Measurements from ENCODE around the gene FKBP1B.
"Not testable (repeated sequence)": the region's sequence is repeated elsewhere in the genome, so short reads cannot be mapped to it uniquely, and the experiment has no call there.

The FKBP1B gene

DNA sequence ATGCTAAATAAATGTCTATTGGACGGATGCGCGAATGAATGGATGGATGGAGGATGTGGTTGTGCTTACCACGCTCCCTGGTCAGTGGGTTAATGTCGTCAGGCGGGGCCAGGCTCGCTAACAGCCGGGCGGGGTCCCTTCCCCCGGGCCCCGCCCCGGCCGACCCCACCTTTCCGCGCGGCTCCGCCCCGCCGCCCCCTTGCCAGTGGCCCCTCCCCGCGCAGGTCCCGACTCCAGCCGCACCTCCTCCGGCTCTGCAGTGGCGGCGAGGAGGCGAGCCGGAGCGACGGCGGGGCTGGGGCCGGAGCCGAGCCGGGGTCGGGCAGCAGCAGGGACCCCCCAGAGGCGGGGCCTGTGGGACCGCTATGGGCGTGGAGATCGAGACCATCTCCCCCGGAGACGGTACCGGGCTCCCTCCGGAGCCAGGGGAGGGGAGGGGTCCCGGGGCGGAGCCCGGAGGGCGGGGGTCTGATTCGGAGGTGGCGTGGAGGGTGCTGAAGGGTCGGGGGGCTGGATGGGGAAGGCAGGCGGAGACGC lies at the start of gene FKBP1B:
FKBP1B (plus strand) TSS at position 257 of the 537 bp plus-strand sequence; CDS start at position 366, 109 bp downstream.
- DNase-seq (ENCODE audit: low read depth in 3 of 3): peak in 1 of 3 donors; percentile 44

DNA sequence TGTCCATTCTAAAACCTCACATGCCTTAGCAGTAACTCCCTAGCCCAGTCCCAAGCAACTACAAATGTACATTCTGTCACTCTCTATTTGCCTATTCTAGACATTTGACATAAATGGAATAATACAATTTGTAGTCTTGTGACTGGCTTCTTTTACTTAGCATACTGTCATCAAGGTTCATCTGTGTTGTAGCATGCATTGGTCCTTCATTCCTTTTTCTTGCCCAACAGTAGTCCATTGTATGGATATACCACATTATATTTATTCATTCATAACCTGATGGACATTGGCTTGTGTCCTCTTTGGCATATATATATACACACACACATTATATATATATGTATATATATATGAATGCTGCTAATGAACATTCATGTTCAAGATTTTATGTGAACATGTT lies 41.8 kb upstream of the FKBP1B start:
- DNase-seq (ENCODE audit: low read depth in 3 of 3): no peak

DNA sequence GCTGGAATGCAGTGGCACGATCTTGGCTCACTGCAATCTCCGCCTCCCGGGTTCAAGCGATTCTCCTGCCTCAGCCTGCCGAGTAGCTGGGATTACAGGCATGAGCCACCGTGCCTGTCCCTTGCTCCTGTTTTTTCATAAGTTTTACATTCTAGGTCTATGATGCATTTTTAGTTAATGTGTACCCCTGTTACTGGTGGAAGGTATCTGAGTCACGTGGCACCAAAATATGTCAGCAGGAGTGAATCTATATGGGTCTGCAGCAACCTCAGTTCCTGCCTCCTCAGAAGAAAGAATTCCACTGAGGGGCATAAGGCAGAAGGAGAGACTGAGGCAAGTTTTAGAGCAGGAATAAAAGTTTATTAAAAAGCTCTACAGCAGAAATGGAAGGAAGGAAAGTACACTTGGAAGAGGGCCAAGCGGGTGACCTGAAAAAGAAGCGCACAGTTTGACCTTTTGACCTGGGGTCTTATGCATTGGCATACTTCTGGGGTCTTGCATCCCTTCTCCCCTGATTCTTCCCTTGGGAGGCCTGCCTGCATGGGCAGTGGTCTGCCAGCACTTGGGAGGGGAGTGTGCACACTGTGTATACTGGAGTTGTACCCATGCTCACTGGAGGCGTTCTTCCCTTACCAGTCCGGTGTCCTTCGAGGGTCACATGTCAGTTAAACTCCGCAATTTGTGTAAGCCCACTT lies 40.7 kb upstream of the FKBP1B start:
- no peak for DNase-seq (ENCODE audit: low read depth in 3 of 3)

DNA sequence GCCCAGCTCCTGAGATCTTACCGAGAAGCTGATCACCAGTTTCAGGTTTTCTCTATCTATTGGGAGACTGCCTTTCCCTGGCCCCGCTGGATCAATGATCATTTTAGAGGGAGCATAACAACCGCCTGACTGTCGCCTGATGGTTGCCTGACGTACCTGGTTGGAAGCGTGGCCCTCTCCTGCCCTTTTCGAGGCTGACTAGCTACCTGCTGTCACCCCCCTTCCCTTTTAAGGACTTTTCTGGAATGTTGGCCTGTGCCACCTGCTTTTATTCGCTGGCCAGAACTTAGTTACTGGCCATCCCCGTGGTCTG lies 40.2 kb upstream of the FKBP1B start:
- DNase-seq (ENCODE audit: low read depth in 3 of 3): no peak

DNA sequence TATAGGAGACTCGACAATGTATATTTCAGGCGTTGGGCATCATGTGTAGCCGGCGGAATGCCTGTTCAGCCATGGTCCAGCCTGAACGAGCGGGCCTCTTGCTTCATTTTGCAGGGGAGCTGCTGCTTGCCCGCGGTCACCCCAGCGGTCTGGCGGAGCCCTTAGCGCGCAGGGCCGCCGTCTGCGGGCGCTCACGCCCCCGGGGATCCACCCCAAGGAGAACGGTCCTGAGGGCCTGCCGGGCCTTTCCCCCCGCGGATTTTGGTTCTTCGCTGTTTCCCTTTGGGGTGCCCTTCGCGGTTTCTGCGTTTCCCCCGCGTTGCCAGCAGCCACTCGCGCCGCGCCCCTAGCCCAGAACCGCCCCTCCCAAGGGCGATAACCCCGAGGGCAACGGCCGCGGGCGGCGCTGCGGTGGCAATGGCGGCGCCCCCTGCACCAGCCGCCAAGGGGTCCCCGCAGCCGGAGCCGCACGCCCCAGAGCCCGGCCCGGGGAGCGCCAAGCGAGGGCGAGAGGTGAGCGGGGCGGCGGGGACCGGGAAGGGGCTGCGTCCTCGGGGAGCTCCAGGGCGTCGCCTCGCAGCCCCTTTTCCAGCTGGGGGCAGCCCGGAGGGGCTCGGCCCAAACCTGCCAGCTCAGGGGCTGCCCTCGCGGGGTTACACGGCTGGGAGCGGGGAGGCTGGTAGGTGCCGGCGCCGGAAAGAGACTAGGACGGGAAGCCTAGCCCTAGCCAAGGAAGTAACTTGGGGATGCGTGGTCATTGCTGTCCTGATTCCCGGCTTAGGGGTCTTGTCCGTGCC lies 39.7 kb upstream of the FKBP1B start, which contains the start of gene MFSD2B:
MFSD2B (plus strand) TSS at position 406 of the 797 bp plus-strand sequence; CDS start at position 418, 12 bp downstream.
- DNase-seq (ENCODE audit: low read depth in 3 of 3): no peak

DNA sequence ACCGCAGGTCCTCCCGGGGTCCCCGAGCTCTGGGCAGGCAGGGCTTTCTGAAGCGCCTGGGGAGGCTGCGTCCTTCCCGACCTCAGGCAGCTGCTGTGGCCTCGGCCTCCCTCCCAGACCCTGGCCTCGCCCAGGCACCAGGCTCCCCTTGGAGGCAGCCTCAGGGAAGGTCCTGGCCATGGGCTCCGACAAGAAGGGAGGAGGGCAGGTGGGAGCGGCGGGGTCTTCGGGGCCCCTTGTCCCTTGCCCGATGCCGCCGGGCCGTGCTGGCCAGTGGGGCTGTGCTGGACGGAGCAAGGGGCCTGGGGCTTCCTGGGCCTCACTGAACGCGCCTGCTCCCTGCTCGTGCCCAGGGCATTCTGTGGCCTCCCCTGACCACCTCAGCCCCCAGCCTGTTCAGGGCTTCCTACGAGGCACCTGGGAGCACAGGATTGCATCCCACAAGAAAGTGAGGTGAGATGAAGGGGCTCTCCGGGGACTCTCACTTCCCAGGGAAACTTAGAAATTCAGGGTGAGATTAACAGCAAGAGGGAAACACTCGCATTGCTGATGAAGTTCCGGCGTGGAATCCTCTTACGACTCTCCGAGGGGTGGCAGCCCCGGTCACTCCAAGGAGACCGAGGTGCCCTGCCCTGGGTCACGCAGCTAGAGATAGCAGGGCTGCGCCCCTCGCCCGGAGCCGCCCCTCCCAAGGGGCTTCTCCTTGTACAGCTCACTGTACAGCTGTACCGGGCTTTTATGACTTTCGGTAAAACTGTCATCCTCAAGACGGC lies 38.9 kb upstream of the FKBP1B start:
- no peak for DNase-seq (ENCODE audit: low read depth in 3 of 3)

DNA sequence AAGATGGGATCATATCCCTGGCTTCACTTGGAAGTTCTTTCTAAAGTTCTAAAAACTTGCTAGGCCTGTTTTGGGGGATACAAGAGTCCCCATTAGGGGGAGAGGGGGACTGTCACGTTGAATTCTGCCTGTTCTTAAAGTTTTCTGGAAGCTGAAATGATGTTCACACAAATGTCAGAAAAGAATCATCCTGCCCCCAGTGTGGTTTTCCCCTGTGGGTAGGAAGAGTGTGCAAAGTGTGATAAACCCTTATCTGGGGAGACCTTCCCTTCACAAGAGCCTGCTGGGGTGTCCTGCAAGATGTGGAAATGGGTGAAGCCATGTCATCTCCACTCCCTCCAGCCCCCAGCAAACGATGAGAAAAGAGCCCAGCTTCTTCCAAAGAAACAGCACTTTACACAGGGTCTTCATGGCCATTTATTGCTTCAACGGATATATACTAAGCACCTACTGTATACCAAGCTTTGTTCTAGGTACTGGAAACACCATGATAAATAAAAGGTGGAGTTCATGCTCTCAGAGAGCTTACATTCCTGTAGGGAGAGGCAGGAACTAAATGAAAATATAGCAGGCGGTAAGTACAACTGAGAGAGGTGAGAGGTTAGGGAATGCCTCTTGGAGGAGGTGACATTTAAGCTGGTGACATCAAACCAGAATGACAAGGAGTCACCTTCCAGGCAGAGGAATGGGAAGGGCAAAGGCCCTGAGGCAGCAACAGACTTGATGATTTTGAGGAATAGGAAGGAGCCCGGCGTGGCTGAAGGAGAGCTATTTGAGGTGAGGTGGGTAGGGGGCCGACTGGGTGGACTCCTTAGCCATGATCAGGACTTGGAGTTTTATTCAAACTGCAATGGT lies 38.1 kb upstream of the FKBP1B start:
- no peak for DNase-seq (ENCODE audit: low read depth in 3 of 3)

DNA sequence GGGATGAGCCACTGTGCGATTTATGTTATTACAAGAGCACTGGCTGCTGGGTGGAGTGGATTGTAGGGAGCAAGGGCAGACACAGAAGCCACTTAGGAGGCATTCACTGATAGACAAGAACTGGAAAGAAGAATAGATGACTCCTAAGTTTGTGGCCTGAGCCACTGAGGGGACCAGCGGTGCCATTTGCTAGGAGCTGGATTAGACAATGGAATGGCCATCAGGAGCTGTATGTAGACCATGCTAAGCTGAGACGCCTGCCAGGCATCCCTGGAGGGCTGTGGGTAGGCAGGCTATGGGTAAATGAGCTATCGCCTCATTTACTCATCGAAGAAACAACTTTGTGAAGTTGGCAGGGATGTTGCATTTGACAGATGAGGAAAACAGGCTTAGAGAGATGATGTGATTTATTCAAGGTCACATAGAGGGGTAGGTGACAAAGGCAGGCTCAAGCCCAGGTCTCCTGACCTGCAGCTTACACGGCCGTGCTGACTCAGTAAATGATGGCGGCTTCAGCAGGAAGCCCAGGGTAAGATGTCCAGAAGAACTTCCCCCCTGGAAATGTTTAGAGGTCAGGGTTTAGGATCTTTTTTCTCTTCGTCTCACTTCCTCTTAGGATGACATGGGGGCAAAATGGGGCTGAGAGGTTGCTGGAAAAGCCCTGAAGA lies 36.9 kb upstream of the FKBP1B start:
- DNase-seq (ENCODE audit: low read depth in 3 of 3): no peak

DNA sequence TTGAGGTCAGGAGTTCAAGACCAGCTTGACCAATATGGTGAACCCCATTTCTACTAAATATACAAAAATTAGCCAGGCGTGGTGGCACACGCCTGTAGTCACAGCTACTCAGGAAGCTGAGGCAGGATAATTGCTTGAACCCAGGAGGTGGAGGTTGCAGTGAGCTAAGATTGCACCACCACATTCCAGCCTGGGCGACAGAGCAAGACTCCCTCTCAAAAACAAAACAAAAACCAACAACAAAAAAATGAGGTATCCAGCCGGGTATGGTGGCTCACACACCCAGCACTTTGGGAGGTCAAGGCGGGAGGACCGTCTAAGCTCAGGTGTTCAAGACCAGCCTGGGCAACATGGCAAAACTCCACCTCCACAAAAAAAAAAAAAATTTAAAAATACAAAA lies 34.6 kb upstream of the FKBP1B start:
- DNase-seq (ENCODE audit: low read depth in 3 of 3): not testable (repeated sequence)

DNA sequence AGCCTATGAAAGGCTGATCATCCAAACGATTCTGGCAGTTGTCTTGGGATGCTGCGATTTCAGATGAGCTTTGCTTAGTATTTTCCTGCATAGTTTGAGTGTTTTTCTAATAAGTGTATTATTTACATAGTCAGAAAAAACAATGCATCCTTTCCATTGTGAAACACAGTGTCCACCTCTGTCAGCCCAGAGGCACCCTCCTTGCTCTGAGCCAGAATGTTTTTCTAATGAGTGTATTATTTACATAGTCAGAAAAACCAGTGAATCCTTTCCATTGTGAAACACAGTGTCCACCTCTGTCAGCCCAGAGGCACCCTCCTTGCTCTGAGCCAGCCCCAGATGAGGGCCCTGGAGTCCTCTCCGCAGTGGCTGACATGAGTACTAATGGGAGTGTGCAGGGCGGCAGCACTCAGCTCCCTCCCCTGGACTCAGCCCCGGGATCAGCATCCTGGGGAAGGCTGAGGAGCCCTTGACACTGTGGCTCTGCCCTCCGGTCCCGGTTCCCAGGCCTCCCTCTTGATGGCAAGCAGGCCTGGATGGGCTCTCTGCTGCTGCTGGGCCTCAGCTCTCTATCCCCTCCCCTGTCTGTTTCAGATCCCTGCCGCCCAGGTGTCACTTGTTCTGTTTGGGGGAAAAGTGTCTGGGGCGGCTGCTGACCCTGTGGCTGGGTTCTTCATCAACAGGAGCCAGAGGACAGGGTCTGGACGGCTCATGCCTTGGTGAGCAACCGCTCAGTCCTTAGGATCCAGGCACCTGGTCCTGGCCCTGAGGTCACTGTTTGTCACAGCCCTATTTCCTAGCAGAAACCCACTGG lies 33.8 kb upstream of the FKBP1B start:
- no peak for DNase-seq (ENCODE audit: low read depth in 3 of 3)

DNA sequence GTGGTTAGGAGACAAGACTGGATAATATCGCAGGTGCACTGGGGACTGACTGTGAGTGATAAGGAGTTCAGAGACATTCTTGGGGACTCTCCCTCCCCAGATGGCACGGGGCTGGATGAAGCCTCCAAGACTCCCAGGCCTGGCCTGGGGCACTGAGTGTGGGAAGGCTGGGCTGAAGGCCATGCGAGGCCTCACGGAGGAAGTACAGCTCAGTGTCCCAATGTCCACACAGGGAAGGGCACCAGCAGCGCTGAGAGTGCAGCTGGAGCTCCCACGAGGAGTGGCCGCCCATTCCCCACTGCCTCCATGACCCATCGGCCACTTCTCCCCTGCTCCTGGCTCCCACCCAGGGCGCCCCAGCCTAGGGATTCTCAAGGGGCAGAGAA lies 33.2 kb upstream of the FKBP1B start:
- no peak for DNase-seq (ENCODE audit: low read depth in 3 of 3)

DNA sequence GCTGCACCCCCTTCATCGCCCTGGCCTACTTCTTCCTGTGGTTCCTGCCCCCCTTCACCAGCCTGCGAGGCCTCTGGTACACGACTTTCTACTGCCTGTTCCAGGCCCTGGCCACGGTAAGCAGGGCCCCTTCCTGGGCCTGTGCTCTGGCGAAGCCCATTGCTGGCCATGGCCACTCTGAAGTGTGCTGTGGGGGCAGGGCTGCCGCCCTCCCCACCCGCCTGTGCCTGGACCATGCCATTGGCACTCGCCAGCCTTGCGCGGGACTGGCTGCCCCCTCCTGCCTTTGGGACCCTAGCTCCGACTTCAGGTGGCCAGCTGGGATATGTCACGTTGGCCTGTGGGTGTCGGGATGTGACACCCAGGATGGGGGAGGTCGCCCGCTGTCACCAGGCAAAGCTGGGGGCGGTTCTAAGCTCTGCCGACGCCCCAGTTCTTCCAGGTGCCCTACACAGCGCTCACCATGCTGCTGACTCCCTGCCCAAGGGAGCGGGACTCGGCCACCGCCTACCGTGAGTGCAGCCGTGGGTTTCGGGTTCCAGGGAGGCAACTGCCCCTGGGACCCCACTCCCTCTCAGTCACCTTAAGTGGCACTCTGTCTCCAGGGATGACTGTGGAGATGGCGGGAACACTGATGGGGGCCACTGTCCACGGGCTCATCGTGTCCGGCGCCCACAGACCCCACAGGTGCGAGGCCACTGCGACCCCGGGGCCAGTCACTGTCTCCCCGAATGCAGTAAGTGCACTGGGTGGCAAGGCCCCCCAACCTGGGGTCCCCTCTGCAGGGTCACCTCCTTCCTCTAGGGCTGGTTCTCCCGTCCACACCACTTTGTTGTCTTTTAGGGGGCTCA lies 32.5 kb upstream of the FKBP1B start:
- no peak for DNase-seq (ENCODE audit: low read depth in 3 of 3)

DNA sequence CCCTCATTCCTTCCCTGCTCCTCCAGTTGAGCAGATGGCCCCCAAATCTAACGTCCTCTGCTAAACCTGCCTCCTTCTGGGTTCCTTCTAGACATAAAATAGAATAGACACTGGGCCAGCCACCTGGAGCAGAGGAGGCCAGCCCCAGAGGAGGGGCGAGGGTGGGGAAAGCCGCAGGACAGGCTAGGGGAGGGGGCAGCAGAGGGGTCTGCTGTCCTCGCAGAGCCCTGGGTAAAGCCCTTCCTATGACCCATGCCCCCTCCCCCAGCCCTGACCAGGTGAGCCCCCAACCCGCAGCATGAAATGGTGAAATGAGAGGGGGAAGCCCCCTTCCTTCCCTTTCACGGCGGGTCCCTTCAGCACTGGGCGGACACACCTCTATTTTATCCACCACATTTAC lies 31.8 kb upstream of the FKBP1B start:
- no peak for DNase-seq (ENCODE audit: low read depth in 3 of 3)

DNA sequence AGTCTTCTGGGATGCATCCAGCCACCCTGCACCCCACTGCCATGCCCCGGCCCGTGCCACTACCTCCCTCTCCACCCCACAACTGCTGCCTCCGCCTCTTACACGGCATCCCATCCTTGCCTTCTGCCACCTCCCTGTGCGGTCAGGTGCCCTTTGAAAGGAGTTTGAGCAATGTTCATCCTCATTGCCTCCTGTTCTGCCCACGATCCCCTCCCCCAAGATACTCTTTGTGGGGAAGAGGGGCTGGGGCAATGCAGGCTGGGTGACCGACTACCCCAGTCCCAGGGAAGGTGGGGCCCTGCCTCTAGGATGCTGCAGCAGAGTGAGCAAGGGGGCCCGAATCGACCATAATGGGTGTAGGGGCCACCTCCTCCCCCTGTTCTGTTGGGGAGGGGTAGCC lies 31.3 kb upstream of the FKBP1B start:
- DNase-seq (ENCODE audit: low read depth in 3 of 3): no peak

DNA sequence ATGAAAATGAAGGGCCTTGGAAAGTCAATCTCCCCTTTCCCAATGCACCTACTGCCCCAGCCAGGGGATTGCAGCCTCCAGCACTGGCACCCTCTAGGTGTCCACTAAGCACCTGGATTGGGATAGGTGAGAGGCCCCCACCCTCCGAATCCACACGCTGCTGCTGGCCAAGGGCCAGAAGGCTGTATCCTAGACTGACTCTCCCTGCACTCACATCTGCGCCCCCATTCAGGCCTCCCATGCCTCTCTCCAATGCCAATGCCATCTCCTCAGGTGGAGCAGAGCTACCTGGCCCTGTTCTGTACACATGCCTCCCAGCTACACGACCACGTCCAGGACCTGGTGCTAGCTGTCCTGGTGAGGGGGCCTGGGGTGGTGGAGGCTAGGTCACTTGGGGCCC lies 29.8 kb upstream of the FKBP1B start:
- no peak for DNase-seq (ENCODE audit: low read depth in 3 of 3)

DNA sequence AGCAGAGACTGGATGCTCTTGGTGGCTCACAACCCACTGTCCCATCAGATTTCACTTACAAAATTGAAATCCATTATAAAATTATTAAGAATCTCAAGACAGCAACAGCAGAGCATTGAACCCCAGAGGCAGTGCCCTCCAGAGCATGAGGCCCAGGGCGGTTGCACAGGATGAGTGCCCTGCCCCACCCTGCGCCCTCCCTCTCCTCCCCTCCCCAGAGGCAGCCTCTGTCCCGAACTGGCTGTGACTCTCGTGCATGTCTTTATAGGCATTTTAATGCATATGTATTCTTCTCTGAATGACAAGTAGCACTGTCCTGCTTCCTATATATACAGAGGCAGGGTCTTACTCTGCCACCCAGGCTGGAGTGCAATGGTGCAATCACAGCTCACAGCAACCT lies 29.3 kb upstream of the FKBP1B start:
- no peak for DNase-seq (ENCODE audit: low read depth in 3 of 3)

DNA sequence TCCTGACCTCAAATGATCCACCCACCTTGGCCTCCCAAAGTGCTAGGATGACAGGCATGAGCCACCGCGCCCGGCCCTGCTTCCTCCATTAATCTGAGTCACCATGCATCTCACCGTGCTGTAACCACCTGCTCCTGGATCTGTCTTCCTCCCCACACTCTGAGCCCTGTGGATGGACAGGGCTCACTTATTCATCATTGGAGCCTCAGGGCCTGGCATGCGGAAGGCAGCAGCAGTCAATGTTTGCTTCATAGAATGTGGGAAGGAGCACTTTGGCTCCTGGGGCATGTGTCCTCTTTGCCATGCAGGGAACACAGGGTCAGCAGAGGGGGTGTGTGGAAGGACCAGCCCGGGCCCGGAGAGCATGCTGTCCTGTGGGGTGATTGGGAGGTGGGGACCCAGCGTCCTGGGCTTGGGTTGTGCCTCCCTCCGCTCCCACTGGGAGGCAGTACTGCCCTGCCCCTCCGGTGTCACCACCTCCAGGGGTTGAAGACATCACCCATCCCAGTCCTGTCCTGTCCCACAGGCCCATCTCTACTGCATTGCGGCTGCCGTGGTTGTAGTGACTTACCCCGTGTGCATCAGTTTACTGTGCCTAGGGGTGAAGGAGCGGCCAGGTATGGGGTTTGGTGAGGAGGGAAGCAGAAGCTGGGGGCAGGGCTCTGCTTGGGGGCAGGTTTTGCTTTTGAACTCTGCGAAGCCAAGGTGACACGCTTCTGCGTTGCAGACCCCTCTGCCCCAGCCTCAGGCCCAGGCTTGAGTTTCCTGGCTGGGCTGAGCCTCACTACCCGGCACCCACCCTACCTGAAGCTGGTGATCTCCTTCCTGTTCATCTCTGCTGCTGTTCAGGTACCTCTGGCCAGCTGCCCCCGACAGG lies 28.2 kb upstream of the FKBP1B start:
- DNase-seq (ENCODE audit: low read depth in 3 of 3): peak in 1 of 3 donors; percentile 6
